ENCODE data around the gene GZF1. TPM values are rescaled to one million over a fixed set of nuclear protein-coding genes. Genes with fewer than 3 reads are reported as not detected.

Gene GZF1
- polyA plus RNA-seq, 1 experiment, result 14.3 TPM

DNA sequence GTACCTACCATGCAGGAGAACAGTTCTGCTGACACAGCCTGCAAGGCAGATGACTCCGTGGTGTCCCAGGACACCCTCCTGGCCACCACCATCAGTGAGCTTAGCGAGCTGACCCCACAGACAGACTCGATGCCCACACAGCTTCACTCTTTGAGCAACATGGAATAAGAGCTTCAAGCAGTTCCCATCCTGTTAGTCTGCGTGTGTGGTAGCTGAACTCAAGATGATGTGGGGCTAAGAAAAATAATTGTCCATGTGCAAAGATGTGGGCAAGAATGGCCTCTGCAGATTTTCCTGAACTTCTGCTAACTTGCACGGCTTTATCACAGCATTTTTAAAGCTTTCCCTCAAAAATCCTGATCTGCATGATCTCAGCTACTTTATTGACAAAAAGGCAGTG is 8.3 kb downstream of the GZF1 start:
- Histone ChIP-seq H3K27ac (ENCODE audit: low read depth, low read length) (no peak overlapping the region), H3K27me3 (ENCODE audit: control insufficient read depth, insufficient read depth, low read length) (no peaks in the 10 kb centered on the region), H3K9me3 (ENCODE audit: control insufficient read depth, insufficient read depth, low read length) (no peaks in the 10 kb centered on the region), H3K4me3 (ENCODE audit: low read depth, low read length) (no peak overlapping the region)
- ChIA-PET POLR2A (interaction anchor here (0.6 kb wide), 1 partner anchor 206 kb away, joined by 3 read pairs; no protein-coding TSS in a partner anchor), CTCF (no interaction called here)
- no peak for TF ChIP-seq CTCF (IDR thresholded peaks at IDR 0.05; ENCODE audit: low read depth, low read length)
- DNase-seq (ENCODE audit: low read depth, low spot score), result no peak

DNA sequence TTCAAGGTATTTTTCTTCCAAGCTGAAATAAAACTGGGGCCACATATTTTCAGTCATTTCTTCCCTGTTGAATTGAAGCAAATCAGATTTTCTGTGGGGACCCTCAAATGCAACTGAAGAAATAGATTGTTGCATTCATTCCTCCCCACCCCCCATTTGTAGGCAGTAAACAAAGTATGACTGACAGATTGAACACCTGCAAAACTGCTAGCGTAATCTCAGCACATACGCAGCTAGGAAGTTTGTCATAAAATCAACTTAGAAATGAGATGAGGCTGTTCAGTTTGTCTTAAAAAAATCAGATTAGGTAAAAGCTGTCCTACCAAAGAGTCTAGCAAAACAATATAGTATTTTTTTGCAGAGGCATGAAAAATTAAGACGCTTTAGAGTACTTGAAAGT is 8.9 kb downstream of the GZF1 start:
- no peak overlapping the region for H3K27ac ChIP-seq (ENCODE audit: low read depth, low read length)
- no peak for DNase-seq (ENCODE audit: low read depth, low spot score)
- TF ChIP-seq CTCF (IDR thresholded peaks at IDR 0.05; ENCODE audit: low read depth, low read length), result no peak
- POLR2A ChIA-PET, result no interaction called here
- H3K27me3 ChIP-seq (ENCODE audit: control insufficient read depth, insufficient read depth, low read length), result no peaks in the 10 kb centered on the region
- no peaks in the 10 kb centered on the region for H3K9me3 ChIP-seq (ENCODE audit: control insufficient read depth, insufficient read depth, low read length)
- CTCF ChIA-PET, result no interaction called here
- H3K4me3 ChIP-seq (ENCODE audit: low read depth, low read length), result no peak overlapping the region

DNA sequence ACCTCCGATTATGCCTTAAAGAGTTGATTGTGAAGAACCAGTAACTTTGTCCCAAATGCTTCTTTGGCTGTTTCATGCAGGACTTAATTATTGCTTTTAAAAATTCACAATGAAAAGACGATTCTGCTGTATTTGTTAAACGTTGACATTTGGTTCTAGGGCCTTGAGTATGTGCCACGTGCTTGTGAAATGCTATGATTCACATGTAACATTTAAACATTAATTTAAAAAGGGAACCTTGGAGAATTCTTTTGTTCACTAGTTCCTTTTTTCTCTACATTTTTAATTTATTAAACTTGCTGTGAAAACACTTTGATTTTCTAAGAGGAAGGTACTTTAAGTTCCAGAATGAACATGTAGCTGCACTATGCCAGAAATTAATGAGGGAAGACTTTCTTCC is 9.5 kb downstream of the GZF1 start:
- ChIA-PET POLR2A (no interaction called here), CTCF (no interaction called here)
- DNase-seq (ENCODE audit: low read depth, low spot score), result no peak
- TF ChIP-seq CTCF (IDR thresholded peaks at IDR 0.05; ENCODE audit: low read depth, low read length), result no peak
- Histone ChIP-seq H3K4me3 (ENCODE audit: low read depth, low read length) (no peak overlapping the region), H3K9me3 (ENCODE audit: control insufficient read depth, insufficient read depth, low read length) (no peaks in the 10 kb centered on the region), H3K27ac (ENCODE audit: low read depth, low read length) (no peak overlapping the region), H3K27me3 (ENCODE audit: control insufficient read depth, insufficient read depth, low read length) (no peaks in the 10 kb centered on the region)

- ChIA-PET CTCF (interaction anchor here (1.5 kb wide), 1 partner anchor 17 kb away, joined by 3 read pairs; no protein-coding TSS in a partner anchor), POLR2A (no interaction called here)
- no peaks in the 10 kb centered on the region for H3K27me3 ChIP-seq (ENCODE audit: control insufficient read depth, insufficient read depth, low read length)
- no peak overlapping the region for H3K27ac ChIP-seq (ENCODE audit: low read depth, low read length)
- no peak overlapping the region for H3K4me3 ChIP-seq (ENCODE audit: low read depth, low read length)
- DNase-seq (ENCODE audit: low read depth, low spot score), result no peak
- no peak for TF ChIP-seq CTCF (IDR thresholded peaks at IDR 0.05; ENCODE audit: low read depth, low read length)
- H3K9me3 ChIP-seq (ENCODE audit: control insufficient read depth, insufficient read depth, low read length), result no peaks in the 10 kb centered on the region
Observed at GRCh38 chr20:23374441-23374840, 12.5 kb downstream of the GZF1 start.

GRCh38 chr20:23375827-23376226 is 13.8 kb downstream of the GZF1 start:
- POLR2A ChIA-PET, result no interaction called here
- TF ChIP-seq CTCF (IDR thresholded peaks at IDR 0.05; ENCODE audit: low read depth, low read length), result no peak

More at GRCh38 chr20:23375827-23376226, 13.8 kb downstream of the GZF1 start:
- no peaks in the 10 kb centered on the region for H3K9me3 ChIP-seq (ENCODE audit: control insufficient read depth, insufficient read depth, low read length)
- no peak overlapping the region for H3K27ac ChIP-seq (ENCODE audit: low read depth, low read length)
- H3K27me3 ChIP-seq (ENCODE audit: control insufficient read depth, insufficient read depth, low read length), result no peaks in the 10 kb centered on the region
- H3K4me3 ChIP-seq (ENCODE audit: low read depth, low read length), result no peak overlapping the region
- DNase-seq (ENCODE audit: low read depth, low spot score), result no peak
- CTCF ChIA-PET, result no interaction called here

All from AG04450 (cell line).